Bone marrow (tissue), 2 donors: ENCODE data around the gene NUPR2.
"Not testable (repeated sequence)": the region's sequence is repeated elsewhere in the genome, so short reads cannot be mapped to it uniquely, and the experiment has no call there.

Experiments
- DNase-seq, 2 donors: peaks; one replicate each; lab custom pipeline; 2025; lab: John Stamatoyannopoulos, UW

Gene NUPR2

GRCh38 chr7:56086761-56087160 lies 29.5 kb downstream of the NUPR2 start:
- DNase-seq: no peak

- DNase-seq: no peak
Measured at GRCh38 chr7:56083150-56083785, 32.9 kb downstream of the NUPR2 start.

- DNase-seq: no peak
Measured at GRCh38 chr7:56081626-56082340, 34.4 kb downstream of the NUPR2 start.

GRCh38 chr7:56080726-56081435 lies 35.3 kb downstream of the NUPR2 start:
- not testable (repeated sequence) for DNase-seq

- DNase-seq: no peak
Measured at GRCh38 chr7:56079450-56080185, 36.6 kb downstream of the NUPR2 start.

- DNase-seq: no peak
Measured at GRCh38 chr7:56078196-56078595, 38.0 kb downstream of the NUPR2 start.

GRCh38 chr7:56077681-56078080 lies 38.5 kb downstream of the NUPR2 start:
- DNase-seq: no peak

GRCh38 chr7:56074371-56074791 lies 41.8 kb downstream of the NUPR2 start:
- DNase-seq: peak; percentile 47 to 75

- DNase-seq: not testable (repeated sequence)
Measured at GRCh38 chr7:56066376-56066775, 49.8 kb downstream of the NUPR2 start.
